IPS-18a (cell line): ENCODE data around the gene NKIRAS2.

Experiments used
- H3K27ac ChIP-seq: one replicate; pipeline ENCODE4 v1.5.1; 2013; ENCODE audit warnings: low read length
- H3K27me3 ChIP-seq: one replicate; pipeline ENCODE4 v1.6.1; 2013; ENCODE audit warnings: mild to moderate bottlenecking, low read length; ENCODE audit not compliant: control insufficient read depth, insufficient read depth
- H3K36me3 ChIP-seq: one replicate; pipeline ENCODE4 v1.6.1; 2013; ENCODE audit warnings: low read depth, low read length; ENCODE audit not compliant: control insufficient read depth
- H3K4me1 ChIP-seq: one replicate; pipeline ENCODE4 v1.6.1; 2013; ENCODE audit warnings: low read depth, low read length; ENCODE audit not compliant: control insufficient read depth
- H3K4me3 ChIP-seq: one replicate; pipeline ENCODE4 v1.5.1; 2013; ENCODE audit warnings: low read length
- H3K9ac ChIP-seq: one replicate; pipeline ENCODE4 v1.6.1; 2013; ENCODE audit warnings: mild to moderate bottlenecking, low read length, moderate library complexity
- H3K9me3 ChIP-seq: one replicate; pipeline ENCODE4 v1.6.1; 2013; ENCODE audit warnings: low read depth, low read length; ENCODE audit not compliant: control insufficient read depth

Gene NKIRAS2

GRCh38 chr17:41982026-41982760 lies 37.7 kb upstream of the NKIRAS2 start:
- Histone ChIP-seq H3K9ac (no peak overlapping the region), H3K4me1 (no peaks in the 10 kb centered on the region), H3K27ac (no peak overlapping the region), H3K4me3 (no peak overlapping the region), H3K36me3 (peaks cover 83% of the 10 kb centered on the region), H3K27me3 (no peaks in the 10 kb centered on the region), H3K9me3 (no peaks in the 10 kb centered on the region)

GRCh38 chr17:41984454-41984853 lies 35.4 kb upstream of the NKIRAS2 start:
- Histone ChIP-seq H3K36me3 (peaks cover 89% of the 10 kb centered on the region), H3K9me3 (no peaks in the 10 kb centered on the region), H3K4me1 (no peaks in the 10 kb centered on the region), H3K27ac (no peak overlapping the region), H3K27me3 (no peaks in the 10 kb centered on the region), H3K9ac (no peak overlapping the region), H3K4me3 (no peak overlapping the region)

DNA sequence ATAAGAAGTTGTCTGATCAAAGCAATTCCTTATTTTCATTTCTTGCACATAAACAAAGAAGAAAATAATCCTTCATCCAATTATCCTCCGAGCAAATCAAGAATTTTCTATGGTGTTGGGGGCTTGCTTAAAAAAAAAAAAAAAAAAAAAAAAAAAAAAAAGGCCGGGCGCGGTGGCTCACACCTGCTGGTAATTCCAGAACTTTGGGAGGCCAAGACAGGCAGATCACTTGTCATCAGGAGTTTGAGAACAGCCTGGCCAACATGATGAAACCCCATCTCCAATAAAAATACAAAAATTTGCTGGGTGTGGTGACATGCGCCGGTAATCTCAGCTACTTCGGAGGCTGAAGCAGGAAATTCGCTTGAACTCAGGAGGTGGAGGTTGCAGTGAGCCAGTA lies 34.0 kb upstream of the NKIRAS2 start:
- Histone ChIP-seq H3K9me3 (no peaks in the 10 kb centered on the region), H3K4me3 (no peak overlapping the region), H3K4me1 (no peaks in the 10 kb centered on the region), H3K9ac (no peak overlapping the region), H3K27me3 (no peaks in the 10 kb centered on the region), H3K27ac (no peak overlapping the region), H3K36me3 (peaks cover 95% of the 10 kb centered on the region)

DNA sequence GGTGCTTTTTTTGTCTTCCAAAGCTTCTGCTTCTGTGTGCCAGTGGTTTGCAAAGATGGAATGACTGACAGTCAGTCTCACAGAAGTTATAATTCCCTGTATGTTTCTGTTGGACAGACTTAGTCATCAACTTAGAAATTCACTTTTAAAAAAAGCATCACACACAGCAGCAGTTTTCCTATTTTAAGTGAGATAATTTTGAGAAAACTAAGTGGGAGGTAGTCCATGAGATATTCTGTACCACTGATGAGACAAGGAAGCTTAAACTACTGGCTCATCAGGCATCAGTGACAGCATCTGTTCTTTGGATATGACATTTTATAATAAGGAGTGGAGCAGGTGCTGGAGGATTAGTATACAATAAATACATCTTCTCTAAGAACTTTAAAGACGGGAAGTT lies 33.3 kb upstream of the NKIRAS2 start:
- Histone ChIP-seq H3K27ac (no peak overlapping the region), H3K4me1 (no peaks in the 10 kb centered on the region), H3K27me3 (no peaks in the 10 kb centered on the region), H3K4me3 (no peak overlapping the region), H3K9ac (no peak overlapping the region), H3K36me3 (peaks cover 96% of the 10 kb centered on the region), H3K9me3 (no peaks in the 10 kb centered on the region)

GRCh38 chr17:41987642-41988041 lies 32.2 kb upstream of the NKIRAS2 start:
- Histone ChIP-seq H3K27ac (no peak overlapping the region), H3K4me1 (no peaks in the 10 kb centered on the region), H3K9ac (no peak overlapping the region), H3K4me3 (no peak overlapping the region), H3K9me3 (no peaks in the 10 kb centered on the region), H3K27me3 (no peaks in the 10 kb centered on the region), H3K36me3 (peaks cover 94% of the 10 kb centered on the region)

DNA sequence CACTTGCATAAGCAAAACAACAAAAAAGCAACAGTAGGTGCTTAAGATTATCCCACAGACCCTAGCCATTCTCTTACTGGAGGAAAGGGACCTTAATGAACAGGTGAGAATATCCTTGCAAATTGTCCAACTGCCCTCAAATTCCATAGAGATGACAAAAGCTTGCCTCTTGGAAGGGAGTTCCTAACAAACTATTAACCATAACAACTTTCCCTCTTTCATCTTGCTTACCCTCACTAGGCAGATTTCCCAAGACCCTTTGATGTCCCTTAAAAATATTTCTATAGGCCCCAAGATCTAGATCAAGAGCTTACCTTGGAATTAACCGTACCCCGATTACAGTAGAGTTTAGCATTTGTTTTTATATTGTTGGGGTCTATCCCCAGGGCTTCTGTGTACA lies 31.5 kb upstream of the NKIRAS2 start:
- Histone ChIP-seq H3K27me3 (no peaks in the 10 kb centered on the region), H3K4me3 (no peak overlapping the region), H3K27ac (no peak overlapping the region), H3K36me3 (peaks cover 93% of the 10 kb centered on the region), H3K9ac (no peak overlapping the region), H3K9me3 (no peaks in the 10 kb centered on the region), H3K4me1 (no peaks in the 10 kb centered on the region)

DNA sequence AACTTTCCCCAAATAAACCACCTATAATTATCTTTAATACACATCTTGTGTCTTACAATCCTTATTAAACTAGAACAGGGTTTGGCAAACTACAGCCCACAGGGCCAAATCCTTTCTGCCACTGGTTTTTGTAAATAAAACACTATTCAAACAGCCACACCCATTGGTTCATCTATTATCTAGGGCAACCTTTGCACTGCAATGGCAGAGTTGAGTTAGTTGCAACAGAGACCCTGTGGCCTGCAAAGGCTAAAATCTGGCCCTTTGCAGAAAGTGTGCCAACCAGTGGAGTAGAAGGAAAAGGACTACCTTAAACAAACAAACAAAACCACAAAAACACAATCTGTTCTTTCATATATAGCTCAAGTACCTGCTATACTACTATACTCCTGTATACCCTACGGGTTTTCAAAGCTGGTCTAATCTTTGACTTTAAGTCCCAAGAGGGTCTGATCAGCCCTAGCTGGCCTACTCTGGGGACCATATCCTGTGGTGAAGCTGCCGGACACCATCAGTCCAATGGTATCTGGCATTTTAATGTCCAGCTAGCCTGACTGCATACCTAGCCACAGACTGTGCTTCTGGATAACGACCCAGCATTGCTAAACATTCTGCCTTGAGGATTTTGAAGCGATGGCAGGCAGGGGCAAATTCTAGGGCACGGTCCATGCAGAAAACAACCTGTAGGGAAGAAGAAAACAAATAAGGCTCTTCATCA lies 30.0 kb upstream of the NKIRAS2 start:
- no peak overlapping the region for H3K27ac ChIP-seq

DNA sequence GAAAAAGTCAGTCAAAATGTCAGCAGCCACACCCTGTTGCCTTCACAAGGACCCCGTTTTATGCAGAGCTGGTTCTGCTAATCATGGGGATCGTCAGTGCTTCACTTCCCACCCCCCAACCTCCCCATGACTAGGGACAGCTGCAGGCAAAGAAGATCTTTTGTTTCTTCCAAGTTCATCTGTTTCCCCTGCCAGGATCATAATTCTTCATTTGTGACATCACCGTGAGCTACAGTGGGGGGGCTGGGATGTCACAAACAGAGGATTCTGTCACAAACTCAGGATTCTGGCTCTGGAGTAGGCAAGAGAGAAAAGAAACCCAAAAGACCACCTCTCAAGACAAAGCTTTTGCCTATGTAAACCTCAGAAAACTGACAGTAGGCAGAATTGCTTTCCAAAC lies 27.3 kb upstream of the NKIRAS2 start:
- H3K4me1 ChIP-seq, result no peaks in the 10 kb centered on the region
- H3K4me3 ChIP-seq, result no peak overlapping the region
- H3K9ac ChIP-seq, result no peak overlapping the region
- no peak overlapping the region for H3K27ac ChIP-seq
- no peaks in the 10 kb centered on the region for H3K27me3 ChIP-seq
- peaks cover 92% of the 10 kb centered on the region for H3K36me3 ChIP-seq
- H3K9me3 ChIP-seq, result no peaks in the 10 kb centered on the region

More for the DNA sequence above, 30.0 kb upstream of the NKIRAS2 start:
- H3K27me3 ChIP-seq, result no peaks in the 10 kb centered on the region
- H3K9ac ChIP-seq, result no peak overlapping the region
- H3K4me3 ChIP-seq, result no peak overlapping the region
- H3K9me3 ChIP-seq, result no peaks in the 10 kb centered on the region
- H3K4me1 ChIP-seq, result no peaks in the 10 kb centered on the region
- peaks cover 91% of the 10 kb centered on the region for H3K36me3 ChIP-seq

DNA sequence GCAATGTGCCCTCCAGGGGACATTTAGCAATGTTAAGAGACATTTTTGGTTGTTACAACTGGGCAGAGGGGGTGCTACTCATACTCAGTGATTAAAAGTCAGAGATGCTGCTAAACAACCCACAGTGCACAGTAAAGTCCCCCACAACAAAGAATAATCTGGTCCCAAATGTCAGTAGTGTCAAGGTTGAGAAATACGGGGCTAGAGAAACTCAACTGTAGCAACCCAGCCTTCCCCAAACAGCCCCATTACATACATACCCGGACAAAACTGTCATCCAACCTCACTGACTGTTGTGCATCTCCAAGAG lies 23.1 kb upstream of the NKIRAS2 start:
- H3K4me3 ChIP-seq, result no peak overlapping the region
- no peak overlapping the region for H3K27ac ChIP-seq
- no peaks in the 10 kb centered on the region for H3K9me3 ChIP-seq
- no peaks in the 10 kb centered on the region for H3K4me1 ChIP-seq
- no peaks in the 10 kb centered on the region for H3K27me3 ChIP-seq
- peaks cover 78% of the 10 kb centered on the region for H3K36me3 ChIP-seq
- H3K9ac ChIP-seq, result no peak overlapping the region

GRCh38 chr17:41998497-41998896 lies 21.4 kb upstream of the NKIRAS2 start:
- H3K36me3 ChIP-seq, result peaks cover 77% of the 10 kb centered on the region
- no peaks in the 10 kb centered on the region for H3K4me1 ChIP-seq
- H3K27ac ChIP-seq, result no peak overlapping the region

DNA sequence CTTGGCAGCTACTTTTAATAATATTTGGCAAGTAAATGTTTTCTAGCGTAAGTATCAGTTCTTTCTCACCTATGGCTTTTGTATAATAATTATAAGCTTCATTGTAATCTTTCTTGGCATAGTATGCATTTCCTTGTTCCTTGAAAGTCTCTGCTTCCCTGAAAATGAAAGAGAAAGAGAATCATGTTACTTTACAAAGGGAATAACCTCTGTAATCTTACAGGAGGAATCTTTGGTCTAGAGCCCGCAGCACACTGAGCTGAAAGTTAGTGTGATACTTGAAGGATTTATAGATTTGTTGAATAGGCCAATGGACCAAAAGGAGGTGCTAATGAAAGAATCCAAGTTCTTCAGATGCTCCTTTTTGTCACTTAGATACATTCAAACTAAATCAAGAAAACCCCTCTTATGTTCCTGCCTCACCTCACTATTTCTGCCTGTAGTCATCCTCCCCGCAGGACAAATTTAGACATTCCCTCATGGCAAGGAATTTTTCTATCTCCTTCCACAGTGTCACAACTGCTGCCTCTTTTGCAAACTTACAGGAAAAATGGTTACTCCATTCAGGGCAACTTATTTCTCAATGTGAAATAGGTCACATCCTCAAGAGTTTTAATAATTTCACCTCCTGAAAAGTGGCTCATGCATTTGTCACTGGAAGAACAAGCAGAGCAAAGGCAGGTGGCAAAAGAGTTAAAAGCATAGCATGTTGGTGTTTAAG lies 19.3 kb upstream of the NKIRAS2 start:
- Histone ChIP-seq H3K36me3 (peaks cover 62% of the 10 kb centered on the region), H3K27ac (no peak overlapping the region), H3K27me3 (no peaks in the 10 kb centered on the region), H3K4me1 (no peaks in the 10 kb centered on the region), H3K9me3 (no peaks in the 10 kb centered on the region), H3K4me3 (no peak overlapping the region), H3K9ac (no peak overlapping the region)

More at GRCh38 chr17:41998497-41998896, 21.4 kb upstream of the NKIRAS2 start:
- Histone ChIP-seq H3K27me3 (no peaks in the 10 kb centered on the region), H3K9ac (no peak overlapping the region), H3K4me3 (no peak overlapping the region), H3K9me3 (no peaks in the 10 kb centered on the region)
